Measurements from ENCODE around the gene SLC17A3.

The SLC17A3 gene, protein sequence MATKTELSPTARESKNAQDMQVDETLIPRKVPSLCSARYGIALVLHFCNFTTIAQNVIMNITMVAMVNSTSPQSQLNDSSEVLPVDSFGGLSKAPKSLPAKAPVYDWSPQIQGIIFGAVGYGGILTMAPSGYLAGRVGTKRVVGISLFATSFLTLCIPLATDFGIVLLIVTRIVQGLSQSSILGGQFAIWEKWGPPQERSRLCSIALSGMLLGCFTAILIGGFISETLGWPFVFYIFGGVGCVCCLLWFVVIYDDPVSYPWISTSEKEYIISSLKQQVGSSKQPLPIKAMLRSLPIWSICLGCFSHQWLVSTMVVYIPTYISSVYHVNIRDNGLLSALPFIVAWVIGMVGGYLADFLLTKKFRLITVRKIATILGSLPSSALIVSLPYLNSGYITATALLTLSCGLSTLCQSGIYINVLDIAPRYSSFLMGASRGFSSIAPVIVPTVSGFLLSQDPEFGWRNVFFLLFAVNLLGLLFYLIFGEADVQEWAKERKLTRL

DNA sequence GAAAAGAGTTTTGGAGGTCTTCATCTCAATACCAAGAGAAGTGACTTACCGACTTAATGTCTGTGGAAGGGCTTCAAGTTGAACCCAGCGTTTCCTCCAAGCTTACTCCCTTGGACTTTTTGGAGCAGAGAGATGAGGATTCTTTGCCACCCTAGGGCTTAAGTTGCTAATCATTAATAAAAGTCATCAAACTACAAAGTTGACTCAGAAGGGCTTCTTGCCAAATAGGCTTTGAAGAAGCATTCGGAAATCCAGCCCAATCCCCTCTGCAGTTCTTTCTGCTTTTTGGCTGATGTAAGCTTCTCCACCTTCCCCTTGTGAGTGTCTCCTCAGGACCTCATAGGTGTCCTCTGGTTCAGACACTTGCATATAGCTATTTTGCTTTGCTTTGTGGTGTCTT lies at the start of gene SLC17A3:
TSS of gene SLC17A3 (minus strand) at position 126 of the 400 bp plus-strand sequence. CDS start 5,856 bp downstream, outside the sequence.
- DNase-seq, result no peak

DNA sequence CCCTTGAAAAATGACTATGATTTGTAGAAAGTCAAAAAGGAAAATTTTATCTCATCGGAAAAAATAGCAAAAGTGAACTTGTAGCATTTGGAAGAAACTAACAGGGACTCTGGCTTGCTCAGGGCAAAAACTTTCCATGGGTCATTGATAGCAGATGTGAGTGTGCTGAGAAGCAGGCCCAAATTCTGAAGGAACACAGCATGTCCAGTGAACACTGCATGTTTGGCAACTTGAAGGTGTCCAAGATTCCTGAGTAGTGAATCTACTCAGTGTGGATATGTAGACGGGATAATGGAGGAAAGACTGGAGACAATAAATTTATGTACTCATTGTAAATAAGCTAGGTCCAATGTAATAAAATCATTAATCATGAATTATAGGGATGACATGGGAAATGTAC lies 48.3 kb upstream of the SLC17A3 start:
- no peak for DNase-seq

DNA sequence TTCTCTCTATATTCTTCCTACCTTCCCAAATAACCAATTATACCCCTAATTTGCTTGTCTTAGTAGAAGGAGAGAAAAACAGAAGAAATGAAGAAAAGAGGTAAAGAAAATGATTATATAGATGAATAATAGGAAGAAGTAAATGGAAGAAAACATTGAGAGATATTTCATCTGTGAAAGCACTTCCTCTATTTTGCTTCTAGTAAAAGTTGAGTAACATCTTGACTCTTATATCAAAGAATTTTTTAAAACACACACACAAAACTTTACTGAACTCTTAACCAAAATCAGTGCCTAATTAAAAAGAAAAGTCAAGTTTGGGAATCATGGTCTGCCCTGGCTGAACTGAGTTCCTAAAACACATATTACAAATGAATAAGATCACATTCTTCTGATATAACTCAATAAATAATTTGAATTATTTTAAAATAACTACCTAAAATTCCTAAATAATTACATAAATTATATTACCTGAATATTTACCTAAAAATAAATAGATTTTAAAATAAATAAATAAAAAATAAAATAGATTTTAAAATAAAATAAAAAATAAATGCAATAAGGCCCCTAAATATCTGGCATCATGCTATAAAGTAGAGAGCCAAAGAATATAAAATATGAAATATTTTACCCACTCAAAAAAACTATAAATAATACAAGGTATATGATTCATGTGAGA lies 47.6 kb upstream of the SLC17A3 start:
- DNase-seq, result no peak

DNA sequence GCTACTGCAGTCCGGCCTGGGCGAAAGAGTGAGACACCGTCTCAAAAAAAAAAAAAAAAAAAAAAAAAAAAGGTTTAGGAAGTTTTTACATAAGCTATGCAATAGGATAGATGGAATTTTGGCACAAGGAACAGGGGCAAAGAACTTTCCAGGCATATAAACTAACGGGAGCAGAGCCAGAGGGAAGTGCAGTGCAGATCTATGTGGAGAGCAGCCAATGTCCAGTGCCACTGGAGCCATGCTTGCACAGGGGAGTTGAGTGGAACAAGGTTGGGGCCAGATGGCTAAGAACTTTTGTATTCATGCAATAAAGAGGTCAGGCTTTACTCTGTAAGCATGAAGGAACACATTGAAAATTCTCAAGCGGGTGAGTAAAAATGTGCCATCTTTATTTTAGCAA lies 45.6 kb upstream of the SLC17A3 start:
- no peak for DNase-seq

DNA sequence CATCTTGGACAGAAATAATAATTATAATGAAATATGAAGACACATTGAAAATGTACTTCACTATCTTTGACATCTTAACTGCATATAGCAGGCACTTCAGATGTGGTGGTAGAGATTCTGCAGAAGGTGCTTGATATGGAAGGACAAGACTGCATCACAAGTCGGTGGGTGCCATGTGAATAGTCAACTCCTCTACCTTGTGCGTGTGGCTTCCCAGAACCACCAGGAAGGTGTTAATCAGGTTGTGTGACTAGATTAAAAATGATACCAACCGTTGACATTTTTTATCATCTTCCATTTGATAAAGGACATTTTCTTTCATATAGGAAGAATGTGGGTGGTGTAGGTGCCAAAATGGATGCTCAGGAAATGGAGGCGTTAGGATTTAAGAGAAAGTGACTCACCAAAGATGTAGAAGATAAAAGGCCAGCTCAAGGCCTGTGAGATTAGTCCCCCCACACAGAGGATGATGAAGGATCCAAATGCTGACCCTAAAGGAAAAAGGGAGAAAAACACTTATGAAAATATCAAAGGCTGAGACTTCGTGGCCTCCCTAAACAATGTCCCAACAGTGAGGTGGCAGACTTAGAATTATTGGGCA lies 44.1 kb upstream of the SLC17A3 start:
- no peak for DNase-seq

DNA sequence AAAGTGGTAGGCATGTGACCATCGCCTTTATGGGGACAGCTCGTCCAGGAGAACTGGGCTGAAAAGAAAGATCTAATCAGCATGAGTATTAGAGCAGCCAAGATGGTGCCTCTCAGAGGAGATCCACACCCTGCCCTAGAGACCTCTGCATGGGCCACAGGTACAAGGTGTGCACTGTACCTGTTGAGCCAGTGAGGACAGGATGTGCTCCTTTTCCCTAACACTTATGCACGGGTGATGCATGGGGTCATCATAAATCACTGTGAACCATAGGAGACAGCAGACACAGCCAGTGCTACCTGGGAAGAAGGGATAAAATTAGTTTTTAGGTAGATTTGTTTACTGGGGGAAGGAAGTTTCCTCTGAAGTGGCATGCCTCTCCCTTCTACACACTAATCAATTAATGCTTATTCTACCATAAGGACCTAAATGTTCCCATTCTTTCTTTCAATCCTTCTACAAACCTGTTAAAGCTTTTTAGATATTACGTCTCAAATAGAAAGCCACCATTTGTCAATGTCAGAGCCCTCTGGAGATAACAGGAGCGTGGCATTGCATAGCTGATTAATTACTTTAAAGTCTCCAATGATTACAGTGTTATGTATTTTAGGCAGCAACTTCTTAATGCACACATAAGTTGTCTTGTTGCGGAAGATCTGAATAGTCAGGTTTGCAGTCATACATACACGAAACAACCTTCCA lies 42.9 kb upstream of the SLC17A3 start:
- DNase-seq, result no peak

DNA sequence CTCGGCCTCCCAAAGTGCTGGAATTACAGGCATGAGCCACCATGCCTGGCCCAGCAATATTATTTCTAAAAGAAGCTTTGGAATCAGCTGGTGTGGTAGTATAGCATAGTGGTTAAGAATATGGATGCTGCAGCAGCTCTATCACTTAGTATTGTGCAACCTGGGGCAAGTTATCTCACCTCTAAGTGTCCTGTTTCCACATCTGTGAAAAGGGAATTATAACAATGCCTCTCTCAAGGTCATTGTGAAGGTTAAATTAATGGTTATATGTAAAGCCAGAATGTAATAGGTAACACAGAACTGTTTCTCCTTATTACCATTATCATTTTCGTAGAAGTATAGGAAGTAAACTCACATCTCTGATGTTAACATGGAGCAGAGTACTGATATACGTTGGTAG lies 42.3 kb upstream of the SLC17A3 start:
- DNase-seq, result no peak

DNA sequence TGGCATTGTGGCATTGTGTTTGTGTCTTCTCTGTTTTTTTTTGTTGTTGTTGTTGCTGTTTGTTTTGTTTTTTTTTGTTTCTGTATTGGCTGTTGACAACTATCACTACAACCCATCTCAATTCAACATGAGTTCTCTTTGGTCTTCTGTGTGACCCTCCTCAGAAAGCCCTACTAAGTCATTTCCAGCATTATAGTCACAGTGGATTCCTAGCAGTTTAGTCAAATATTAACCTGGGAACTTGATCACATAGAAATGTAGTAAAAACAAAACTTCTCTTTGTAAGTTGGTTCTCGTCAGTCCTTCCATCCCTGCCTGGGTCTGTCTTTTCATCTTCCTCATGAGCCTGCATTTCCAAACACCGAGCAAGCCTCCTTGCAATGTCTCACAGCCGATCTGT lies 39.7 kb upstream of the SLC17A3 start:
- DNase-seq, result no peak

DNA sequence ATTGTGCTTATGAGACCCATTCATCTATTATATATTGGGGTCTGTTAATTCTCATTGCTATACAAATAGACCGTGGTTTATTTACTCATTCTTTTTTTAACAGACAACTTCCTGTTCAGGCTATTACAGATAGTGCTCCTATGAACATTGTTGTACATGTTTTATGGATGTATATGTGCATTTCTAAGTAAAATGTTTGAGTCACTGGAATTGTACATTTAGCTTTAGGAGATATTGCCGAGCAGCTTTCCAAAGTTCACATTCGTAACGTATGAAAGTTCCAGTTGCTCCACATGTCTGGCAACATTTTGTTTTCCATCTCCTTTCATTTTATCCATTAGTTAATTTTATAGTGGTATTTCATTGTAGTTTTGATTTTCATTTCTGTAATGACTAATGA lies 37.3 kb upstream of the SLC17A3 start:
- DNase-seq, result no peak

DNA sequence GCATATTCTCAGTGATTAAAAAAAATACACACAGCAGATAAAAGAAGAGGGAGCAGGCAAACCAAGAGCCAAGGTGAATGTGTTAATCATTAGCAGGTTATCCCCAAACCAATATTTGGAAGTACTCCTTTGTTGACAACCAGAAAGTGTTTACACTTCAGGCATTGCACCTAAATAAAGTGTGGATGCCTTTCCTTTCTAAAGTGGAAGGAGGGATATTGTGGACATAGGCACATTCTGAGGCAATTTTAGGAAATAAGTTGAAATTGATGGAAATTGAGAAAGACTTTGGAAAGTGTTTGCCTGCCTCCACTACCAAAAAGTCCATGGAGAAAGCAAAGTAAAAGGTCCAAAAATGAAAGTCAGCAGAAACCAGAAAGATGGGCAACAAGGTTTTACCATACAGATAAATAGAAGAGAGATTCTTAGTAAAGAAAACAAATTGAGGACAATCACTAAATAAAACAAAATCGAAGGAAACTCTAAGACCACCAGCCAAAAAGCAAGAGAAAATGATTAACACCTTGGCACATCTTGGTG lies 33.5 kb upstream of the SLC17A3 start:
- no peak for DNase-seq

DNA sequence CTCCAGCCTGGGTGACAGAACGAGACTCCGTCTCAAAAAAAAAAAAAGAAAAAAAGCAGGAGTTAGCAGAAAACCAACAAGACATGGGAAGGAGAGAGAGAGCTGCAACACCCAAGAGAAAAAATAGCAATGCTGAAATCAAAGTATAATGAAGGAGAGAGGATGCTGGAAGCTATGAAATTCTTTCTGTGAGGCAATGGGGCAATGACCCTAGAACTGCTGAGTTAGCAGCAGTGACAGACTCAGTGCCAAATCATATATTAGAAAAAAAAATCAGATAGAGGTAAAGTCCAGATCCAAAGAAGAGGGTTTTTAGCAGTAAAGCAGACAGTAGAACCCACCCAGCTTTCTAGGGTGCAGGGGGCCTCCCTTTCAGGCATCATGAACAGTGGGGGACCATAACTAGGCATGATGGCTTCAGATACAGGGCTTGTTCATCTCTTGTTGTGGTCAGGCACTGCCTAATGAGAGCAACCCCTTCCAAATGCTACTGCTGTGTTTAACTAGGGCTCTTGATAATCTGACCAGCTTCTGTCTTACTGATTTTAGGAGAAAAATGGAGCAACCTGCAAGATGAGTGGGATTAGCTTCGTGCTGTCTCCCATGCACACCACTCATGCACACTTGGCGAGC lies 29.5 kb upstream of the SLC17A3 start:
- no peak for DNase-seq

DNA sequence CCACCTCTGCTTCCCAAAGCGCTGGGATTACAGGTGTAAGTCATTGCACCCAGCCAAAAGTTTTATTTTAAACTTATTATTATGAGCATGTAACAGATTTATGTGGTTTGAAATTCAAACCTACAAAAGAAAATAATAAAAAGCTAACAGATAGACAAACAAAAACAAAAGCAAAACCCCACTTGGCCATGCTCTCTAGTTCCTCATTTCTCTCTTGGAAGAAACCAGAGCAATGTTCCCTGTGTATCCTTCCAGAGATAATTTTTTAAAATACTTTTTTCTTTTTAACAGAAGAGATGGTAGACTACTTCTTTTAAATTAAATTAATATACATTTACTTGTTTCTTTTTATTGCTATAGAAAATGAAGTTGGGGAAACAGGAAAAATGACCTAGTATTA lies 28.0 kb upstream of the SLC17A3 start:
- DNase-seq, result no peak

DNA sequence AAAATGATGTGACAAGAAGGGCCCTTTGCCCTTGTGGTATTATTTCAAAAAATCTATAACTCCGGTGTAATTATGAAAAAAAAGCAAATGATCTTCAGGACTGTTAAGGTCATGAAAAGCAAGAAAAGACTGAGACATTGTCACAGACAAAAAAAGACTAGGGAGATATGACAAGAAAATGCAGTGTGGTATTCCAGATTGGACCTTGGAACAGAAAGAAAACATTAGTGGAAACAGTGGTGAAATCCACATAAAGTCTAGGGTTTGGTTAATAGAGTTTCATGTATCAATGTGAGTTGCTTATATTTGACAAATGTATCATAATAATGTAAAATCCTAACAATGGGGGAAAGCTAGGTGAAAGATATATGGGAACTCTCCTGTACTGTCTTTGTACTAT lies 26.8 kb upstream of the SLC17A3 start:
- DNase-seq, result no peak

DNA sequence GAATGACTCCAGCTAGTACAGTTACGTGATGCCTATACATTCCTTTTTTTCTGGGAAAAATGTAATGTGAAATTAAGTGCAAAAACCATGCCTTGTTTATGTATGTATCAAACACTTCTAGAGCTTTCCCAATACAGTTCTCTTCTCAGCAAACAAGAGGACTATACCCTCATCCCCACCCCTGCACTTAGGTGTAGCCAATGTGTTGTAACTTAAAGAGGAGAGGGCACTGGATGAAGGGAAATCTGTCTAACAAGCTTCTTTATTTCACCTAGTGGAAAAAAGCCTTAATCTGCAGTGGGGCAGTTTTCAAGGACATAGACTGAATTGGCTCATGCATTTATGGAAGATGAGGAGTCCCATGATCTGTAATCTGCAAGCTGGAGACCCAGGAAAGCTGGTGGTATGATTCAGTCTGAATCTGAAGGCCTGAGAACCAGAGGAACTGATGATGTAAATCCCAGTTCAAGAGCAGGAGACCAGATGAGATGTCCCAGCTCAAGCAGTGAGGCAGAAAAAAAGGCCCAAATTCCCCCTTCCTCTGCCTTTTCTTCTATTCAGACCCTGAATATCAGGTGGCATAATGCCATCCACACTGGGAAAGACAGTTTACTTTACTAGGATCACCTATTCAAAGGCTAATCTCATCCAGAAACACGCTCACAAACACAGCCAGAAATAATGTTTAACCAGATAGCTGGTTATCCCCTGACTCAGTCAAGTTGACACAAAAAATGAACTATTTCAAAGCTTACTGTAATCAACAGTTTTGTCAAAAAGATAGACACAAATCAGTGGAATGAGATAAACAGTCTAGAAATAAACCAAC lies 25.8 kb upstream of the SLC17A3 start:
- no peak for DNase-seq

DNA sequence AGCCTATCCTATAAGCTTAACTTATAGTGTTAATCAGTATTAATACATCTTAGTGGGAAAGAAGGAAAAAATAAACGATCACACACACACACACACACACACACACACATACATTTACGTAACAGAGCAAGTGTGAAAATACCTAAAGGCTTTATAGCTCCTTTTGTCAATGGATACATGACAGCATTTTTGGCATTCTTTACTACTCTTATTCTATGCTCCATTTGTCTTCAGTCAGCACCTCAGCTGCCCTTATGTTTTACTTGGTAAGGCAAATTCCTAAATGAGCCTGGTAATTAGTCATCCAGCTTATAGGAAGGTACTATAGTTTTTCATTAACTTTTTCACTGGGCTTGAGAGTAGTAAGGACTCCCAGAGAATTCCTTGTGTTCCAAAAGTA lies 25.1 kb upstream of the SLC17A3 start:
- DNase-seq, result no peak

DNA sequence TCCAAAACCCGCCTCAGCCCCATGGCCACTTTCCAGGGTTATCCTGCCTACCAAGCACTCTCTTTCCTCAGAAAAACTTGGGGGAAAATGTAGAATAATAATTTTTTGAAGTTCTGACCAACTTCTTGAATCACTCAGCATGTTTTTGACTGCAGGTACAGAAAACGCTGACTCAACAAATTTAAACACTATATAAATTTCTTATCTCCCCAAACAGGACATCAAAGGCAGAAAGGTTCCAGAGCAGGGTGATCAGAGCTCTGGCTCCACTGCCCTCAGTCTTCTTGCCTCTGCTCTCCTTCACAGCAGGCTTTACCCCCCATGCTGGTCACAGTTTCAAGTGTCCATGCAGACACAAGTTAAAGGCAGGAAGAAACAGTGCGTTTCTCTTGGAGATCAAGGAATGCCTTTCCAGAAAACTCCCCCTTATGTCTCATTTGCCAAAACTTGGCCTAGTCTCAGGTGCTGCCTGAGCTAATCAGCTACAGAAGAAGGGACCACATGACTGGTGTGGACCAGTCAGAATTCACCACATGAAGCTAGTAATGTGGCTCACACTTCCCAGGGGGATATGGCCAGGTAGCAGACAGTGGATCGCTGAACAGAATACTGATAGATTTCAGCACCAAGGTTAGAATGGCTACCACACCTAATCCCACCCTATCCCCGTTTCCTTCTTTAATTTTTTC lies 24.4 kb upstream of the SLC17A3 start:
- no peak for DNase-seq

DNA sequence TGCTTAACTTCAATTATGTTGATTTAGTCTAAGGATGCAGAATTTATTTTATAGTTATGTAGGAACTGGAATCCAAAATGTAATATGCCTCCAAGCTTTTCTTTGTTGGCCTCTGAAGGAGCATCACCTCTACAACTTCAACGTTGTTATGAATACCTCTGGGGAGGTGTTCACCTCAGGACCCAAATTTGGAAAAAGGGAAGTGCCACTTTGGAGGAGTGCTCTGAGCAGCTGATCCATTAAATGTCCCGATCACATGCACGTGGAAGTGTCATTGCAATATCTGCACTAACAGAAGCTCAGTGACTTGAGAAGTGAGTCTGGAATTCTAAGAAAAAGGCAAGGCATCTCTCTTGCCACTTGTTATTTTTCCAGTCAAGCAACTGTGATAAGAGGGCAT lies 22.2 kb upstream of the SLC17A3 start:
- no peak for DNase-seq

DNA sequence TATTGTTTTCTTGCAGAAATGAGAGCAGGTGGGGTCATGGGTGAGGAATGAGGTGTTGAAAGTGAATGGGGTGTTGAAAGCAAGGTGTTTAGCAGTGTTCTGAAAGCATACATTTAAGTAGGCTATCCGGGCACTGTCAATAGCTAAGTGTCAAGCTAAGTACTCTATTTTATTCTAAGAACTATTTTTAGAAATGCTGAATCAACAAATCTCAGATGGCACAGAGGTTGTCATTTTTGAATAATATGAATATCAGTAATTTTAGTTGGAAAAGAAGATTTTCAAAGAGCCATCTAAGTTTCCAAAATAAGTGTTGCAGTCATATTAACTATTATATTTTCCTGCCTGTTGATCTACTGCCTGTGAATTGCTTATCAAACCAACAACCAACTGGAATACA lies 21.7 kb upstream of the SLC17A3 start:
- no peak for DNase-seq

DNA sequence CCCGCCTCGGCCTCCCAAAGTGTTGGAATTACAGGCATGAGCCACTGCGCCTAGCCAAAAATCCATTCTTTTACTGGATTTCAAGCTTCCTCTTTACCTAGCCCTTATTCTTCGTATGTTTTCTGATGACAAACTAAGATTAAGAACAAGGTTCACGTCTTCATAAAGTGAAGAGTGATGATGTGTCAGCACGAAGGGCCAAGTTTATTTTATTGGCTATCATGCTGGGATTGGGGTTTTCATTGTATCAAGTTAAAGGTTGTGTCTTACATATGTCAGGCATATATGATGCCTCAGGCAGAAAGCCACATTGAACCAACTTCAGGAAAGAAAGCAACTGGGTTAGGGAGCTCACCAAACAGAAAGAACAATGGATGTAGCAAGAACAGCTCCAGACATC lies 19.7 kb upstream of the SLC17A3 start:
- no peak for DNase-seq

DNA sequence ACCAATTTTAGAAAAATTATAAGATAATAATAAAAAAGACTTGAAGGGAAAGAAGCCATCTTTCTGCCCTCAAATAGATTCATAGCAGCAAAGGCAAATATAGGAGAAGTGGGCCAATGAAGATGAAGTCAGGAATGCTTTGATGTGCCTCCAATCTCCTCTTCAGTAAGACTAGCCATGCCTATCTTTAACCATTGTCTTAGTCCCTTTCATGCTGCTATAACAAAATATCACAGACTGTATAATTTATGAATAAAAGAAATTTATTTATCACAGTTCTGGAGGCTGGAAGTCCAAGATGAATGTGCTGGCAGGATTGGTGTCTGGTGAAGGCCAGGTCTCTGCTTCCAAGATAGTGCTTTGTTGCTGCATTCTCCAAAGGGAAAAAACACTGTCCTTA lies 18.8 kb upstream of the SLC17A3 start:
- DNase-seq, result no peak

All from CD4-positive, alpha-beta T cell treated with Interleukin-10 for 1 hour (primary cell).